Neural crest cell (in vitro differentiated cells): ENCODE results near the gene AIPL1. TPM values are rescaled to one million over a fixed set of nuclear protein-coding genes. Genes with fewer than 3 reads are reported as not detected.
A peak's percentile ranks its signal among the peaks of the same experiment; 100 is the strongest.

Experiments
- DNase-seq: peaks from one replicate; pipeline ENCODE4 v3.0.0; 2021; ENCODE audit warnings: low read depth, mixed read lengths, low spot score
- H3K27ac Mint-ChIP-seq: one replicate; pipeline ENCODE4 v1.8.0; 2021; ENCODE audit warnings: mild to moderate bottlenecking, mixed read lengths; ENCODE audit not compliant: unreplicated experiment
- H3K27me3 Mint-ChIP-seq: 2 replicates; pipeline ENCODE4 v1.8.0; 2021; ENCODE audit warnings: low read depth, mild to moderate bottlenecking, mixed read lengths
- H3K36me3 Mint-ChIP-seq: 2 replicates; pipeline ENCODE4 v1.8.0; 2021; ENCODE audit warnings: low read depth, mild to moderate bottlenecking, mixed read lengths
- H3K4me1 Mint-ChIP-seq: 2 replicates; pipeline ENCODE4 v1.8.0; 2021; ENCODE audit warnings: mixed read lengths
- H3K4me3 Mint-ChIP-seq: one replicate; pipeline ENCODE4 v1.8.0; 2021; ENCODE audit warnings: mild to moderate bottlenecking, mixed read lengths
- H3K9me3 Mint-ChIP-seq: 2 replicates; pipeline ENCODE4 v1.8.0; 2021; ENCODE audit warnings: mixed read lengths
- total RNA-seq: library from RNA; stranded (reverse); gene quantifications from 2 replicates; pipeline ENCODE4 v1.2.1, GENCODE V29; 2021
- TF ChIP-seq, protein P1 (sequence below): fragments of 200-600 bp; sonication (generic); conservative IDR thresholded peaks from 2 replicates; pipeline ENCODE4 v1.5.0; 2021; ENCODE audit warnings: antibody characterized with exemption, mild to moderate bottlenecking

Gene AIPL1
- total RNA-seq, 1 donor from 2014 or later: not detected

DNA sequence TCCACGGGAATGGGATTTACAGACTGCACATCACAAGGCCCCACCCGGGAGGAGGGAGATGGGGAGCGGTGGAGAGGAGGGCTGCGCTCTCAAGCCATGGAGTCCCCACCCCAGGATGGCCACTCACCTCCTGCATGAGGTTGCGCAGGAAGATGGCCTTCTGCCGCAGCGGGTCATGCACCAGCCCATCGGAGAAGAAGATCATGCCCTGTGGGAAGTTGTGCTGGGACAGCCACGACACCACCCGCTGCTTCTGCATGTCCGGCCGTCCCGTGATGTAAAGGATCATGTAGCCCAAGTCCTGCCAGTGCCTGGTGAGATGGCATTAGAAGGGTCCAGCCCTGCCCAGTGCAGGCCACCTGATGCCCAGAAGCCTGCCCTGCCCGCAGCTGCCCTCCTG lies 26.3 kb upstream of the AIPL1 start:
- H3K27me3 Mint-ChIP-seq: peaks cover 8% of the 10 kb centered on the region
- H3K9me3 Mint-ChIP-seq: peaks cover under 1% of the 10 kb centered on the region
- H3K36me3 Mint-ChIP-seq: peaks cover 1% of the 10 kb centered on the region
- H3K4me1 Mint-ChIP-seq: peaks cover 38% of the 10 kb centered on the region
- no peak for DNase-seq
- TF ChIP-seq, protein P1, sequence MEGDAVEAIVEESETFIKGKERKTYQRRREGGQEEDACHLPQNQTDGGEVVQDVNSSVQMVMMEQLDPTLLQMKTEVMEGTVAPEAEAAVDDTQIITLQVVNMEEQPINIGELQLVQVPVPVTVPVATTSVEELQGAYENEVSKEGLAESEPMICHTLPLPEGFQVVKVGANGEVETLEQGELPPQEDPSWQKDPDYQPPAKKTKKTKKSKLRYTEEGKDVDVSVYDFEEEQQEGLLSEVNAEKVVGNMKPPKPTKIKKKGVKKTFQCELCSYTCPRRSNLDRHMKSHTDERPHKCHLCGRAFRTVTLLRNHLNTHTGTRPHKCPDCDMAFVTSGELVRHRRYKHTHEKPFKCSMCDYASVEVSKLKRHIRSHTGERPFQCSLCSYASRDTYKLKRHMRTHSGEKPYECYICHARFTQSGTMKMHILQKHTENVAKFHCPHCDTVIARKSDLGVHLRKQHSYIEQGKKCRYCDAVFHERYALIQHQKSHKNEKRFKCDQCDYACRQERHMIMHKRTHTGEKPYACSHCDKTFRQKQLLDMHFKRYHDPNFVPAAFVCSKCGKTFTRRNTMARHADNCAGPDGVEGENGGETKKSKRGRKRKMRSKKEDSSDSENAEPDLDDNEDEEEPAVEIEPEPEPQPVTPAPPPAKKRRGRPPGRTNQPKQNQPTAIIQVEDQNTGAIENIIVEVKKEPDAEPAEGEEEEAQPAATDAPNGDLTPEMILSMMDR: no peak
- no peak overlapping the region for H3K27ac Mint-ChIP-seq
- peak overlapping the region; percentile 14 for H3K4me3 Mint-ChIP-seq

DNA sequence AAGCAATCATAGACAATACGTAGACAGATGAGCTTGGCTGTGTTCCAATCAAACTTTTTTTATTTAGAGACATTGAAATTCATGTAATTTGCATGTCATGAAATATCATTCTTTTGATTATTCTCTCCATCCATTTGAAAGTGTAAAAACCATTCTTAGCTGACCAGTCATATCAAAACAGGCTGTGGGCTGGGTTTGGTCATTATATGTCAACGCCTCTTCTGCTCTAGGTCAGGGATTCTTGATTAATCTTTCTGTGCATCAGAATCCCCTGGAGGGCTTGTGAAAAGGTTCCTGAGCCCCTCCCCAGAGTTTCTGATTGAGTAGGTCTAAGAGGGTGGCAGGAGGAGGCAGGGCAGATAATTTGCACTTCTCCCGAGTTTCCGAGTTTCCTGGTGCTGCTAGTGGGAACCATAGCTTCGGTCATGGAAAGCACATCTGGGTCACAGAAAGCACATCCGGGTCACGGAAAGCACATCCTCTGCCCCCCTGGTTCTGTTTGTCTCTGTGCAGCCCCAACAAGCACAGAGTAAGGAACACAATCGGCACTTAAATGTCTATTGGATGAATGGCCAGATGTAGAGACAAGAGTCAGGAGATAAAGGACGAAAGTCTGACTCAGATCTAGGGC lies 25.7 kb upstream of the AIPL1 start:
- Mint-ChIP-seq H3K4me1 (peaks cover 39% of the 10 kb centered on the region), H3K4me3 (no peak overlapping the region), H3K27me3 (peaks cover 8% of the 10 kb centered on the region), H3K9me3 (no peaks in the 10 kb centered on the region), H3K36me3 (no peaks in the 10 kb centered on the region), H3K27ac (no peak overlapping the region)
- no peak for DNase-seq
- TF ChIP-seq, protein P1: no peak

DNA sequence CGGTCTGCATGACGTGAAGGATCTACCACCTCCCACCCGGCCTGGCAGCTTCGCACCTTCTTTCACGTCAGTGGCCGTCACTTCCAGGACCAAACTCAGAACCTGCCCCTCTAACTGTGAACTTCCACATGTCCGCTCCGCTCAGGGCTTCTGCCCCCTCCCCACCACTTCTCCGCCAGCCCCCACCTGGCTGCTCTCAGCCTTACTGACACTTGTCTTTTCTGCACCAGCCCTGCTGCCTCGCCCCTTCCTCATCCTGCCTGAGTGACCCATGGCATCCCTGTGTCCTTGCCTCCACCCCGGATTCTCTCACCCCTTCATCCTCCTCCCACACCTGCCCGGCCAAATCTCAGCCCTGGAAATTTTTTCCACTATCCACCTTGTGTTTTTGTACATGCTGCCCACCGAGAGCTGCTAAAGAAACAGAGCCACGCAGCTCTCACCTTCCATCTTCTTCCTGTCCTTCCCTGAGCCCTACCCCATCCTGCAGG lies 23.6 kb upstream of the AIPL1 start:
- Mint-ChIP-seq H3K4me1 (peaks cover 49% of the 10 kb centered on the region), H3K27me3 (peaks cover 14% of the 10 kb centered on the region), H3K27ac (no peak overlapping the region), H3K36me3 (no peaks in the 10 kb centered on the region), H3K4me3 (no peak overlapping the region), H3K9me3 (no peaks in the 10 kb centered on the region)
- no peak for DNase-seq
- TF ChIP-seq, protein P1: no peak

DNA sequence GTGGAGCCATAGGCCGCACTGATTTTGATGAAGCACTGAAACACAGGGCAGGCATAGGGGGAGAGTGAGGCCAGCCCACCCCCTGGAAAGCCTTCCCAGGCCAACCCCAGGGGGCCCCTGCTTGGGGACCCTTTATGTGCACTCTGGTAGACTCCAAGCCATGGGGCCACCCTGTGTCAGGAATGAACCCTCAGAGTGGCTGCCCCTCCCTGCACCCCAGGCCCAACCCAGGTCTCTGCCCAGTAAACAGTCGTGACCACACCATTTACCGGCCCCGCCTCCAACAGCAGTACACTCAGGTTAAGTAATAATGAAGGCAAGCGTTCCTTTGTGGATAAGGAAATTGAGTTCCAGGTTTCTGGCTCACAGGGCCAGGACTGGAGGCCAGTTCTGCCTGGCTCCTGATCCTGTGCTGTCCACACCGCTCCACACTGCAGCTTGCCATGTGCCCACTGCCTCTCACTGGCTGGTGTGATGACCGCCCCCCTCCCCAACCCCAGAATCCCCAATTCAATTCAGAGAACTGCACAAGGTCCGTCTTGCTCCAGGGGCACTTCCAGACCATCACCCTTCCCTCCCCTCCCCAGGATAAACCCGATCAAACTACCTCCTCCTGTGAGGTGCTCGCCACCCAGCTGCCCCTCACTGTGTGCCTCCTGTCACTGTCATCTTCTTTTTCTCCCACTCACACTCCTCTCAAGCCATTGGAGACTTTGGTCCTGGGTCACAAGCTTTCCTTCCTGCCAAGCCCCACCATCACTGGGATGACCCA lies 23.0 kb upstream of the AIPL1 start:
- no peaks in the 10 kb centered on the region for H3K36me3 Mint-ChIP-seq
- peaks cover 14% of the 10 kb centered on the region for H3K27me3 Mint-ChIP-seq
- no peak overlapping the region for H3K27ac Mint-ChIP-seq
- DNase-seq: no peak
- TF ChIP-seq, protein P1: no peak
- H3K4me1 Mint-ChIP-seq: peaks cover 55% of the 10 kb centered on the region
- H3K4me3 Mint-ChIP-seq: no peak overlapping the region
- no peaks in the 10 kb centered on the region for H3K9me3 Mint-ChIP-seq

DNA sequence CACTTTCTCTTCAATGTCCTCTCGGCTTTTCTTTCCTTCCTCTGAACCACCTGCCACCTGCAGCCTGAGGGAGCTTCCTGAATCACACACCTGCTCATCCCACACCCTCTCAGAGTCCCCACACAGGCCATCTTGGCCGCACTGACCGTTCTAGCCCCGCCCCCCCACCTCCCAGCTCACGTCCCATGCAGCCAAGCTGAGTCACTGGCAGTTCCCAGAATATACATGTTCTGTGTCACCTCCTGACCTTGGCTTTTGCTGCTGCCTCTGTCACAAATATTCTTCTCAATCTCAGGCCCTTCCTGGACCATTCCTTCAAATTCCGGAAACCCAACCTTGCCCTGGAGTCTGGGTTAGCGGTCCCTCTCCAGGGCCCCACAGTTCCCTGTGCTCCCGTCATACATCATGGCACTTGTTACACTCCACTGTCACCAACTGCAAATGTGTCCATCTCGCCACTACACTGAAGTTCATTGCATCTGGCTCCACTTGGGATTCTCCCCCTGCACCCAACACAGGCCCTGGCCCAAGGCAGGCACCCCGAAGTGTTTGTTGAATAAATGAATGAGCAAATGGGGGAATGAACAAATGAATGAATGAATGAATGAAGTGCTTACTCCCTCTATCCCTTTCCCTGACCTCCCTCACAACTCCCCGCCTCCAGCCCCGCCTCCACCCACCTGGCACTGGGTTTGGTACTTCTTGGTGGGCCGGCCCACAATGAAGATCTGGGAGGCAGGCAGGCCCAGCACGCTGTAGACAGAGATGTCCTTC lies 22.2 kb upstream of the AIPL1 start:
- Mint-ChIP-seq H3K4me1 (peaks cover 54% of the 10 kb centered on the region), H3K27me3 (peaks cover 14% of the 10 kb centered on the region), H3K36me3 (no peaks in the 10 kb centered on the region), H3K27ac (no peak overlapping the region), H3K4me3 (peak overlapping the region; percentile 74), H3K9me3 (no peaks in the 10 kb centered on the region)
- no peak for DNase-seq
- TF ChIP-seq, protein P1: no peak
